SK-N-MC (cell line): ENCODE measurements around the gene IGFBP3.

Experiments used
- EZH2 ChIP-seq: fragments of 200-600 bp; sonication (generic); IDR thresholded peaks from one replicate; pipeline ENCODE4 v1.6.1; 2017; ENCODE audit warnings: antibody characterized with exemption
- POLR2AphosphoS5 ChIP-seq: IDR thresholded peaks from 2 replicates; pipeline ENCODE4 v1.6.1; 2012; ENCODE audit warnings: mild to moderate bottlenecking, low read depth, low read length, borderline replicate concordance

- no peak for TF ChIP-seq POLR2AphosphoS5
- no peak for TF ChIP-seq EZH2
Measured at GRCh38 chr7:45865594-45866410, 55.3 kb downstream of the IGFBP3 start.
